ENCODE results near the gene LINC00632.
A peak's percentile ranks its signal among the peaks of the same experiment; 100 is the strongest.

The LINC00632 gene

DNA sequence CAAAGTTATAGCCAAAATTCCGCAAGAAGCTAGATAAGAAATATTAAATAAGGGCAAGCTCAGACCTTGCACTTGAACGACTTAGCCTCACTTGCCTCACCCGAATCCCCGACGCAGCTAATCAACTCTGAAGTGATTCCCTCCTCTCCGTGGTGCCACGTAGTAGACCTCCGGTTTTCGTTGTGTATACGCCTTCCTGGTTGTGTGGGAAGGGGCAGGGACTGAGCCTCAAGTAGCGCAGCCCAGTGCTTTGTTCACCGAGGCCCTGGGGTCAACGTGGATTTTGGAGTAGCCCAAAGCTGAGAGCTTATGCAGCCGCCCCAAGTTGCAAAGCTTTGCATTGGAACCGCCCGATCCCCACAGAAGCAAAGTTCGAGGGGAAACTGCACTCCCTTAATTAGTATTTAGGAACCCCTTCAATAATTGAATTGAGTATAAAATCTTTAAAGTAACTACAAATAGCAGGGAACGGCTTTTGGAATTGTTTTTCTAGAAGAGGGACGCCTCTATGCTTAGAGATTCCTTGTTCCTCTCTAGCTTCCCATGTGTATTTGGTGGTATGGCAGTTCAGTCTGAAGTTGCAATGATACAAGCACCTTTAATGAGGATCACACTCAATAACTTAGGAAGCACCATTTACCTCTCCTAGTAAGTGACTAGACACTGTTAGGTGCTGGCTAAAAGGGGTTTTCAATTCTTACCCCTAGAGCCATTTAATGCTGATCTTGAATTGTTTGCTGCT, 55.7 kb downstream of the LINC00632 start:
- DNase-seq, result no peak

DNA sequence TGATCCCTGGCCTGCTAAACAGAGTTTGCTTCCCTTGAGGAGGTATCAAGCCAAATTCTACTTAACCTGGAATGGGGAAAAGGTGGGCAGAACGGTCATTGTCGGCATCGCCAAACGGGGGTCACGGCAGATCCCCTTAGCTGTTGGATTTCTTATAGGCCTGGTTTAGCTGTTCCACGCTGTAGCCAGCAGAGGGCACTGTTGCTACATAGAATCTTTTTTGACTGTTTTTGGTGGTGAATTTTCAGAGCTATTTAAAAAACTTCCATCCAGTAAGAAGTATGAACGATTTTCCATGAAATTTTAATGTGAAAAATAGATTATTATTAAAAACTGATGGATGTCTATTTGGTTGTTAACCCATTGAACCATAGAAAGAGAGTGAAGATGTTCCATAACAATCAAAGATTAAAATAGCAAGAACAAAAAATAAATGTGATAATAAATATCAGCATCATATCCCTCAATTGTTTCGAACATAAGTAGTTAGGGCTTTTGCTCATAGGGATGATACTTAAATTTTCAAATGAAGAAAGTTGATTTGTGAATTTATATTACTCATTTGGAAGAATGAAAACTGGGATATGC, 56.6 kb downstream of the LINC00632 start:
- peak; percentile 42 for DNase-seq

DNA sequence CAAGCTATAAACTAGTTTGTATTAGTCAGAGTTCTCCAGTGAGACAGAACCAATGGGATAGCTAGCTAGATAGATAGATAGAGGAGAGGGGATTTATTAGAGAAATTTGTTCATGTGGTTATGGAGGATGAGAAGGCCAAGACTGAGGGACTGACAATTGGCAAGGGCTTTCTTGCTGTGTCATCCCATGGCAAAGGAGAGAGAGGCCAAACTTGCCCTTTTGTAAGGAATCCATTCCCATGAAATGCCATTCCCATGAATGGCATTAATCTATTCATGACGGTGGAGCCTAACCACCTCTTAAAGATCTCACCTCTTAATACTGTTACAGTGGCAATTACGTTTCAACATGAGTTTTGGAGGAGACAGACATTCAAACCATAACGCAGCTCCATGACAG, 58.1 kb downstream of the LINC00632 start:
- DNase-seq, result no peak

GRCh38 chrX:140775211-140775610, 65.7 kb downstream of the LINC00632 start:
- DNase-seq, result no peak

GRCh38 chrX:140776320-140776719, 66.8 kb downstream of the LINC00632 start:
- DNase-seq, result no peak

GRCh38 chrX:140794642-140795041, 85.1 kb downstream of the LINC00632 start:
- no peak for DNase-seq

DNA sequence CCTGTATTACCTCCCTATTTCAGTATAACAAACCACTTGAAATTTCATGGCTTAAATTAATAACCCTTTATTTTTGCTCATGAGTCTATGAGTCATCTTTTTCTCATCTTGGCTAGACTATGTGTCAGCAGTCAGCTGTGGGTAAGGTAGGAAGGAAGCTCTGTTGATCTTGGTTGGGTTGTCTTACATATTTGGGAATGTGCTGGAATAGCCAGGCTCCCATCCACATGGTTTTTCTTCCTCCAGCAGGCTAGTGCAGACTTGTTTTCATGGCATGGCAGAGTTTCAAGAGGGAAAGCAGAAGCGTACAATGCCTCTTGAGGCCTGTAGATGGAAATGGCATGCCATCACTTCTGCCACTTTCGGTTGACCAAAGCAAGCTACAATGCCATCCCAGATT, 89.7 kb downstream of the LINC00632 start:
- DNase-seq, result no peak

DNA sequence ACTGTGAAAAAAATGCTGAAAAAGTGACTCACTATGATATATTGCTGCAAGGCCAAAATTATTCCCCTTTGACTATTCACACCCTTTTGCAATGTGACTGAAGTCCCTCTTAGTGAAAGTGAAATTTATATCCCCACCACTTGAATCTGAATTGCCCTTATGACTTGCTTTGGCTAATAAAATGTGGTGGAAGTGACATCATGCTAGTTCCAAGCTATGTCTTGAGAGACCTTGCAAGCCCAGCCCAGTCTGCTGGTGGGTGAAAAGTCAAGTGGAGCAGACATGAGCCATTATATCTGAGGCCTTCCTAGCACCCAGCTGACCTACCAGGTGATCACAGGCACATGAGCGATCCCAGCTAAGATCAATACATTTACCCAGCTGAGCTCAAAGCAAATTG, 94.7 kb downstream of the LINC00632 start:
- DNase-seq, result no peak

- no peak for DNase-seq
These were observed 106.3 kb downstream of the LINC00632 start for GRCh38 chrX:140815868-140816267.

DNA sequence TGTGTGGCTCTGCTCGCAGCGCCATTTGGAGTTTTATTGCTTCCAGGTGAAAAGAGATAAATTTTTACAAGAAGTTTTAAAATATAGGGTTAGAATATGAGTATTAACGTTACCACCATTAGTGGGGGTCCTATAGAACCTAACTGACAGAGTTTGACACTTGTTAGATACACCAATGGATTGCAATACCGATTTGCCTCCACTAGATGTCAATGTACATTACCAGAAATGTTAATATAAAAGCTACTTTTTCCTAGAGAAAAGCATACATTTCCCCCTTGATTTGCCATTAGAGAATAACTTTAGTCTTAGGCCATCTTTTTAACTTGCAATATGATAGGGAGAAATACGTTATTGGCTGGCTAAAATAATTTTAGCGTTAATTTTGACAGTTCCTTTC, 108.4 kb downstream of the LINC00632 start:
- DNase-seq, result no peak

GRCh38 chrX:140821280-140821679, 111.7 kb downstream of the LINC00632 start:
- DNase-seq, result no peak

DNA sequence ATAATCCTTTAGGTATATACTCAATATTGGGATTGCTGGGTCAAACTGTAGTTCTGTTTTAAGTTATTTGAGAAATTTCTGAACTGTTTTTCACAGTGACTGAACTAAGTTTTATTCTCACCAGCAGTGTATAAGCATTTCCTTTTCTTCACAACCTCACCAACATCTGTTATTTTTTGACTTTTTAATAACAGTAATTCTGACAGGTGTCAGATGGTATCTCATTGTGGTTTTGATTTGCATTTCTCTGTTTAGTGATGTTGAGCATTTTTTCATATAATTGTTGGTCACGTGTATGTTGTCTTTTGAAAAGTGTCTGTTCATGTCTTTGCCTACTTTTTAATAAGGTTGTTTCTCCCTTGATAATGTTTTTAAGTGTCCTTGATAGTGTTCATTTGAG, 112.6 kb downstream of the LINC00632 start:
- no peak for DNase-seq

DNA sequence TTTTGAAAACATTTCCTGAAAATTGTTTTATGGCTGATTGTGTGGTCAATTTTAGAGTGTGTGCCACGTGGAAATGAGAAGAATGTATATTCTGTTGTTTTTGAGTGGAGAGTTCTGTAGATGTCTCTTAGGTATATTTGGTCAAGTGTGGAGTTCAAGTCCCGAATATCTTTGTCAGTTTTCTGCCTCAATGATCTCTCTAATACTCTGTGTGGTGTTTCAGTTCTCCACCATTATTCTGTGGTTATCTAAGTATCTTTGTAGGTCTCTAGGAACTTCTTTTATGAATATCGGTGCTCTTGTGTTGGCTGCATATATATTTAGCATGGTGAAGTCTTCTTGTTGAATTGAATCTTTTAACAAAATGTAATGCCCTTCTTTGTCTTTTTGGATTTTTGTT, 113.3 kb downstream of the LINC00632 start:
- no peak for DNase-seq

GRCh38 chrX:140836874-140837273, 127.3 kb downstream of the LINC00632 start:
- DNase-seq, result no peak

All from CD4-positive, alpha-beta T cell treated with Interleukin-10 for 1 hour (primary cell).